Memory B cell (primary cell): ENCODE measurements around the gene CUL9.

ENCODE experiments used
- ATAC-seq: fragments of 150-1000 bp; cut with Tn5 transposase; 2 replicates; pipeline ENCODE4 v1.10.0; 2021; ENCODE audit warnings: low read depth, mild to moderate bottlenecking, moderate library complexity
- DNase-seq, 2 donors: peaks; one replicate each; pipeline ENCODE4 v3.0.0; 2022; ENCODE audit warnings: low spot score in 2 of 2
- H3K27ac Mint-ChIP-seq: one replicate; pipeline ENCODE4 v1.8.0; 2022; ENCODE audit warnings: mild to moderate bottlenecking, moderate library complexity, mixed read lengths
- H3K27me3 Mint-ChIP-seq: one replicate; pipeline ENCODE4 v1.8.0; 2022; ENCODE audit warnings: mixed read lengths
- H3K36me3 Mint-ChIP-seq: one replicate; pipeline ENCODE4 v1.8.0; 2022; ENCODE audit warnings: mild to moderate bottlenecking, mixed read lengths
- H3K4me1 Mint-ChIP-seq: one replicate; pipeline ENCODE4 v1.8.0; 2022; ENCODE audit warnings: mixed read lengths
- H3K4me3 Mint-ChIP-seq: one replicate; pipeline ENCODE4 v1.8.0; 2022; ENCODE audit warnings: mild to moderate bottlenecking, moderate library complexity, mixed read lengths
- H3K9me3 Mint-ChIP-seq: one replicate; pipeline ENCODE4 v1.8.0; 2022; ENCODE audit warnings: mixed read lengths

The CUL9 gene

GRCh38 chr6:43268782-43269272 lies 86.8 kb downstream of the CUL9 start:
- ATAC-seq: no peak
- Mint-ChIP-seq H3K36me3 (no peaks in the 10 kb centered on the region), H3K9me3 (no peaks in the 10 kb centered on the region), H3K27ac (no peak overlapping the region), H3K27me3 (peaks cover 9% of the 10 kb centered on the region), H3K4me3 (peak overlapping the region; percentile 46), H3K4me1 (peaks cover 33% of the 10 kb centered on the region)
- no peak for DNase-seq

DNA sequence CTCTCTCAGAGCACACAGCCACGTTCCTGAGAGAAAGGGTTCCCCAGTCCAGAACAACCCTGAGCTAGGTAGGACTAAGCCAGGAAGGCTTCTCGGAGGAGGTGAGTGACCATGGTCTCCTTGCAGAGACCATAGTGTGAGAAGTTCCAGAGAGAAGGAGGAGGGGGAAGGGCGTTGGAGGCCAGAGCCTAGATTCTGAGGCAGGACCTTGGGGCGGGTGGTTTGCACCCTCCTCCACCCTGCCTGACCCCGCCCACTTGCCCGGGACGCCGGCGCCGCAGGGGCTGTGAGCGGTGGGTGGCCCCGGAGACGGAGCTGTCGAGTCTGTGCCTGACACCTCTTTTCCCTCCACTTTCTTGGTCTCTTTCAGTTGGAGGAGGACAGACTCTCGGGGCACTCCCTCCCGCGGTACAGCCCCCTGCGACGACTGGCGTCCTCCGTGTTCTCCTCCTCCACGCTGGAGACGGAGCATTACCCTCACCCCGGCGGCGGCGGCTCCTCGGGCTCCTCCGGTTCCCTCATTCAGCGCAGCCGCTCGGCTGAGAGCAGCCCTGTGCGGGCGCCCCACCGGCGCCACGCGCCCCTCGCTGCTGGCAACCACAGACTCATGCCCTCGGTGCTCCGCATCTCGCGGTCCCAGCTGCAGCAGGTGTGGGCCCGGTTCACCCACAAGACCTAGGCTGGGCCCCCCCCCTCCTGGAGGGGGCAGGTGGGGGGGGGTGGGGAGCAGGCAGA lies 87.4 kb downstream of the CUL9 start:
- peaks cover 13% of the 10 kb centered on the region for H3K27me3 Mint-ChIP-seq
- peak overlapping the region; percentile 46 for H3K4me3 Mint-ChIP-seq
- no peaks in the 10 kb centered on the region for H3K36me3 Mint-ChIP-seq

GRCh38 chr6:43271103-43271815 lies 89.3 kb downstream of the CUL9 start:
- Mint-ChIP-seq H3K36me3 (no peaks in the 10 kb centered on the region), H3K4me3 (peak overlapping the region; percentile 30), H3K4me1 (peaks cover 38% of the 10 kb centered on the region), H3K27me3 (peaks cover 19% of the 10 kb centered on the region), H3K9me3 (no peaks in the 10 kb centered on the region), H3K27ac (peak overlapping the region; percentile 29)
- DNase-seq (peak; percentile 38), ATAC-seq (peak; percentile 79)

More for the DNA sequence above, 87.4 kb downstream of the CUL9 start:
- H3K27ac Mint-ChIP-seq: no peak overlapping the region
- DNase-seq (peak; percentile 22 to 48), ATAC-seq (peak; percentile 28)
- H3K4me1 Mint-ChIP-seq: peaks cover 32% of the 10 kb centered on the region
- H3K9me3 Mint-ChIP-seq: no peaks in the 10 kb centered on the region

DNA sequence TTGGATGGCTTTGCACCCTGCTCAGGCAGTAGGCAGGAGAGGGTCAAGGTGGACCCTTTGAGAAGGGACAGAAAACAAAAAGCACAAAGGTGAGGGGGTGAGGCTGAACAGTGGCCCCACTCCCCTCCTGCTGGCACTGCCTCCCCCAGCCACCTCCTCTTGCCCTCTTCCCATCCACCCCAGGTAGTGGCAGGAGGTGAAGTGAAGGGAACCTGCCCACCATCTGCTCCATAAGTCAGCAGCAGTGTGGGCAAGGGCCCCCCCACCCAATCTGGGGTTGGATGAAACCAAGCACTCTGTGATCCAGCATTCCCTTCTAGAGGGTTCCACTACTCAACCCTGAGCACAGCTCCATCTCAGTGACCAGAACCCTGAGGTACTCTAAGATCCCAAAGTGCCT lies 89.9 kb downstream of the CUL9 start:
- H3K4me1 Mint-ChIP-seq: peaks cover 39% of the 10 kb centered on the region
- peaks cover 20% of the 10 kb centered on the region for H3K27me3 Mint-ChIP-seq
- H3K27ac Mint-ChIP-seq: peak overlapping the region; percentile 73
- DNase-seq (no peak), ATAC-seq (no peak)
- H3K36me3 Mint-ChIP-seq: no peaks in the 10 kb centered on the region
- no peaks in the 10 kb centered on the region for H3K9me3 Mint-ChIP-seq
- no peak overlapping the region for H3K4me3 Mint-ChIP-seq

DNA sequence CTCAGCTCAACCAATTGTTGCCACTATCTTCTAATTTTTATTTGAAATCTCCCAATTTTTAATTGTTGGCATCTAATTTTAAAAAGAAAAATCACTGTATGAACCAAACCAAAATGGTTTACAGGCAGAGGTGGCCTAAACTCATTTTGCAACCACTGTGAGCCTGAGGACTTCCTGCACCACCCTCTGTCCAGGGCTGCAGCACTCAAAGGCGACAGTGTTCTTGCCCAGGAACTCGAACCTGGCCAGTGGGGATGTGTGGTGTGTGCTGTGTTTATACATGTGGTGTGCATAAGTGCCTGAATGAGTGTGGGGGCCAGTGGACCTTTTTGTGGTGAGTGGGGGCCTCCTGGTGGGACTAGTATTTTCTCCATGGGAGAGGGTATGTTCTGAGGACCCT lies 91.7 kb downstream of the CUL9 start:
- Mint-ChIP-seq H3K9me3 (no peaks in the 10 kb centered on the region), H3K4me3 (no peak overlapping the region), H3K27me3 (peaks cover 30% of the 10 kb centered on the region), H3K36me3 (peaks cover 2% of the 10 kb centered on the region), H3K4me1 (peaks cover 42% of the 10 kb centered on the region), H3K27ac (no peak overlapping the region)
- no peak for DNase-seq
- ATAC-seq: no peak
